GM21576 (cell line): Measurements from ENCODE around the gene PLCB4.

ENCODE experiments used
- ATAC-seq: cut with Tn5 transposase; IDR thresholded peaks from one replicate; pipeline ENCODE4 v1.9.1; 2021; ENCODE audit warnings: mild to moderate bottlenecking, moderate library complexity; ENCODE audit not compliant: unreplicated experiment

The PLCB4 gene

GRCh38 chr20:9256393-9256792, 187.5 kb downstream of the PLCB4 start:
- ATAC-seq = no peak

GRCh38 chr20:9258901-9259300, 190.0 kb downstream of the PLCB4 start:
- no peak for ATAC-seq

- ATAC-seq = no peak
These were observed 191.1 kb downstream of the PLCB4 start for GRCh38 chr20:9260027-9260426.

GRCh38 chr20:9261781-9262180, 192.9 kb downstream of the PLCB4 start:
- ATAC-seq = no peak

GRCh38 chr20:9262653-9263194, 193.8 kb downstream of the PLCB4 start:
- ATAC-seq = no peak

- ATAC-seq = no peak
These were observed 200.5 kb downstream of the PLCB4 start for GRCh38 chr20:9269280-9269971.

- no peak for ATAC-seq
These were observed 201.9 kb downstream of the PLCB4 start for GRCh38 chr20:9270831-9271230.

- ATAC-seq = no peak
These were observed 208.1 kb downstream of the PLCB4 start for GRCh38 chr20:9276966-9277468.

GRCh38 chr20:9279918-9280401, 211.1 kb downstream of the PLCB4 start:
- ATAC-seq = no peak

GRCh38 chr20:9280666-9281065, 211.8 kb downstream of the PLCB4 start:
- ATAC-seq = no peak

- no peak for ATAC-seq
These were observed 212.9 kb downstream of the PLCB4 start for GRCh38 chr20:9281803-9282202.

- ATAC-seq = no peak
These were observed 216.7 kb downstream of the PLCB4 start for GRCh38 chr20:9285617-9286016.

- no peak for ATAC-seq
These were observed 217.9 kb downstream of the PLCB4 start for GRCh38 chr20:9286501-9287461.

GRCh38 chr20:9287826-9288225, 218.9 kb downstream of the PLCB4 start:
- ATAC-seq = no peak

GRCh38 chr20:9290331-9290730, 221.4 kb downstream of the PLCB4 start:
- no peak for ATAC-seq

- no peak for ATAC-seq
These were observed 224.3 kb downstream of the PLCB4 start for GRCh38 chr20:9293145-9293544.

- no peak for ATAC-seq
These were observed 225.2 kb downstream of the PLCB4 start for GRCh38 chr20:9294041-9294440.

GRCh38 chr20:9298906-9299305, 230.0 kb downstream of the PLCB4 start:
- no peak for ATAC-seq

- ATAC-seq = no peak
These were observed 231.2 kb downstream of the PLCB4 start for GRCh38 chr20:9300080-9300479.

- no peak for ATAC-seq
These were observed 231.6 kb downstream of the PLCB4 start for GRCh38 chr20:9300534-9300933.
